MM.1S (cell line): Measurements from ENCODE around the gene GOLGA3.

ENCODE experiments used
- EZH2 ChIP-seq: fragments of 300-600 bp; sonication (generic); optimal IDR thresholded peaks from 2 replicates; pipeline ENCODE3; 2017; ENCODE audit warnings: low read depth, mild to moderate bottlenecking, antibody characterized with exemption, low read length, mixed read lengths
- EZH2phosphoT487 ChIP-seq: fragments of 300-600 bp; sonication (generic); IDR thresholded peaks from 2 replicates; pipeline ENCODE4 v1.6.1; 2018; ENCODE audit warnings: antibody characterized with exemption, low read length
- TF ChIP-seq, protein P1 (sequence below): fragments of 300-600 bp; sonication (generic); IDR thresholded peaks from 2 replicates; pipeline ENCODE4 v1.5.1; 2016; ENCODE audit warnings: antibody characterized with exemption, low read length, mixed read lengths

DNA sequence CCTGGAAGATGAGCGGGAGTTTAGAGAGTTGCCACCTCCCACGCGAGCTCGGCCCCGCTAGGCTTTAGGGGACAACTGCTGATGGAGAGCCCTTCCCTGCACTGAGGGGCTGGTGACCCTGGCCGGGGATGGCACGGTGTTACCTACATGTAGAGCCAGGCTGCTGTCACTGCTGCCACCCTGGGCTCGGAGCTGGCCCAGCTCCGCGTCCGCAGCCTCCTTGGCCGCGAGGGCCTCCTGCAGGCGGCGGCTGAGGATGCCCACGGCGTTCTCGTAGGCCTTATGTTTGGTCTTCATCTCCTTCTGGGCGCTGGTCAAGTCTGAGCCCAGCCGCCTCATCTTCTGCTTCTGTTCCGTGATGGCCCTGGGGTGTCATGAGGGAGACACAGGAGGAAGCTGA lies 42.5 kb downstream of the GOLGA3 start:
- TF ChIP-seq, protein P1, sequence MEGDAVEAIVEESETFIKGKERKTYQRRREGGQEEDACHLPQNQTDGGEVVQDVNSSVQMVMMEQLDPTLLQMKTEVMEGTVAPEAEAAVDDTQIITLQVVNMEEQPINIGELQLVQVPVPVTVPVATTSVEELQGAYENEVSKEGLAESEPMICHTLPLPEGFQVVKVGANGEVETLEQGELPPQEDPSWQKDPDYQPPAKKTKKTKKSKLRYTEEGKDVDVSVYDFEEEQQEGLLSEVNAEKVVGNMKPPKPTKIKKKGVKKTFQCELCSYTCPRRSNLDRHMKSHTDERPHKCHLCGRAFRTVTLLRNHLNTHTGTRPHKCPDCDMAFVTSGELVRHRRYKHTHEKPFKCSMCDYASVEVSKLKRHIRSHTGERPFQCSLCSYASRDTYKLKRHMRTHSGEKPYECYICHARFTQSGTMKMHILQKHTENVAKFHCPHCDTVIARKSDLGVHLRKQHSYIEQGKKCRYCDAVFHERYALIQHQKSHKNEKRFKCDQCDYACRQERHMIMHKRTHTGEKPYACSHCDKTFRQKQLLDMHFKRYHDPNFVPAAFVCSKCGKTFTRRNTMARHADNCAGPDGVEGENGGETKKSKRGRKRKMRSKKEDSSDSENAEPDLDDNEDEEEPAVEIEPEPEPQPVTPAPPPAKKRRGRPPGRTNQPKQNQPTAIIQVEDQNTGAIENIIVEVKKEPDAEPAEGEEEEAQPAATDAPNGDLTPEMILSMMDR, result no peak
- no peak for TF ChIP-seq EZH2phosphoT487
- no peak for TF ChIP-seq EZH2
